ENCODE results near the gene NUDT4. TPM values are rescaled to one million over a fixed set of nuclear protein-coding genes. Genes with fewer than 3 reads are reported as not detected.

NUDT4 gene
- total and polyA plus RNA-seq, 2 donors (not counting 3 experiments of a cell fraction or from before 2014, with no cell fraction given): 76.0 to 161 TPM

DNA sequence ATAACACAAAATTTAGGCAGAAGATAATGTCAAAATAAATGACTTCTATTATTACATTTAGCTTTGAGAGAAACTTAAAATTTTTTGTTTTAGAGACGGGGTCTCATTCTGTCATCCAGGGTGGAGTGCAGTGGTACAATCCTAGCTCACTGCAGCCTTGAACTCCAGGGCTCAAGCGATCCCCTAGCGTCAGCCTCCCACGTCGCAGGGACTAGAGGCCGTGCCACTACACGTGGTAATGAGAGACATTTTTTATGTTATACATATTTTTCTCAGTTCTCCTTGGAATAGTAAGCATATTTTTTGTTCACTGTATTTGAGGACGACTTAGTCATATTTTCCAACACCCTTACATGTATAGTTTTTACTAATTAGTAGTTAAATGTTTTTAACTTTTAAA, 21.5 kb upstream of the NUDT4 start:
- H3K79me2 ChIP-seq (ENCODE audit: control insufficient read depth, insufficient read depth, low read length): no peaks in the 10 kb centered on the region

DNA sequence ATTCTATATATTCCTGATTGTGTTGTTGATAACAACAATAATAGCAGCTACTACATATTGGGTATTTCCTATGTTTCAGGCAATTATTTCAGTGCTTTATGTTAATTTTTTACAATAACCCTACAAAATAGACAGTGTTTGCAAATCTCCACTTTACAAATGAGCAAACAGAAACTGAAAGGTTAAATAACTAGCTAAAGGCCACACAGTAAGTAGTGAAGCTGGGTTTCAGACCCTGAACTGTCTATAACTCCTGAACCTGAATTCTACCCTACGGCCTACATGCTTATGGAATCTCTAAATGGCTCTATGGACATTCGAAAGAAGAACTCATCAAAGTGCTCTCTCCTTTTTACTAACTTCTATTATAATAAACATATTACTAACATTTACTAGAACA, 19.7 kb upstream of the NUDT4 start:
- no peak for DNase-seq (ENCODE audit: low read depth, low spot score)
- no peaks in the 10 kb centered on the region for H3K79me2 ChIP-seq (ENCODE audit: control insufficient read depth, insufficient read depth, low read length)
- peaks cover 2% of the 10 kb centered on the region for H3K4me1 ChIP-seq (ENCODE audit: control insufficient read depth, extremely low read depth, insufficient read depth, low read length)
- H4K20me1 ChIP-seq (replicated peaks; ENCODE audit: control insufficient read depth, extremely low read depth, insufficient read depth, low read length): no peaks in the 10 kb centered on the region
- intact Hi-C loops (cut with micrococcal nuclease) (no loop called here), dilution Hi-C loops (cut with MboI; ENCODE audit: extremely low pct_ligation_motif_present, low sequenced_read_pairs) (no loop called here)
- CTCF ChIA-PET: no interaction called here
- POLR2A ChIA-PET: no interaction called here
- H3K36me3 ChIP-seq (ENCODE audit: control insufficient read depth in 2 of 2, extremely low read depth in 1 of 2, insufficient read depth in 2 of 2, low read length in 2 of 2): no peaks in the 10 kb centered on the region
- no peak overlapping the region for H3K4me3 ChIP-seq (replicated peaks in 1 of 3; ENCODE audit: insufficient read depth in 1 of 3, low read depth in 1 of 3, low read length in 3 of 3)
- no peak for FAIRE-seq
- H3K9me1 ChIP-seq (replicated peaks; ENCODE audit: control insufficient read depth, extremely low read depth, insufficient read depth, low read length): no peaks in the 10 kb centered on the region
- H3K27me3 ChIP-seq (ENCODE audit: control insufficient read depth in 2 of 2, insufficient read depth in 2 of 2, low read length in 2 of 2): no peaks in the 10 kb centered on the region
- no peak overlapping the region for H2AFZ ChIP-seq (ENCODE audit: low read depth, low read length)
- no peak overlapping the region for H3K4me2 ChIP-seq (ENCODE audit: insufficient read depth, low read length)
- no TSS peak for BruUV-seq (replicated peaks)
- H3K9me3 ChIP-seq (replicated peaks; ENCODE audit: control insufficient read depth, insufficient read depth, low read length): no peaks in the 10 kb centered on the region
- TF ChIP-seq, protein P1, sequence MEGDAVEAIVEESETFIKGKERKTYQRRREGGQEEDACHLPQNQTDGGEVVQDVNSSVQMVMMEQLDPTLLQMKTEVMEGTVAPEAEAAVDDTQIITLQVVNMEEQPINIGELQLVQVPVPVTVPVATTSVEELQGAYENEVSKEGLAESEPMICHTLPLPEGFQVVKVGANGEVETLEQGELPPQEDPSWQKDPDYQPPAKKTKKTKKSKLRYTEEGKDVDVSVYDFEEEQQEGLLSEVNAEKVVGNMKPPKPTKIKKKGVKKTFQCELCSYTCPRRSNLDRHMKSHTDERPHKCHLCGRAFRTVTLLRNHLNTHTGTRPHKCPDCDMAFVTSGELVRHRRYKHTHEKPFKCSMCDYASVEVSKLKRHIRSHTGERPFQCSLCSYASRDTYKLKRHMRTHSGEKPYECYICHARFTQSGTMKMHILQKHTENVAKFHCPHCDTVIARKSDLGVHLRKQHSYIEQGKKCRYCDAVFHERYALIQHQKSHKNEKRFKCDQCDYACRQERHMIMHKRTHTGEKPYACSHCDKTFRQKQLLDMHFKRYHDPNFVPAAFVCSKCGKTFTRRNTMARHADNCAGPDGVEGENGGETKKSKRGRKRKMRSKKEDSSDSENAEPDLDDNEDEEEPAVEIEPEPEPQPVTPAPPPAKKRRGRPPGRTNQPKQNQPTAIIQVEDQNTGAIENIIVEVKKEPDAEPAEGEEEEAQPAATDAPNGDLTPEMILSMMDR (IDR thresholded peaks at IDR 0.05; ENCODE audit: extremely low read depth in 1 of 2, insufficient read depth in 1 of 2, low read depth in 1 of 2, low read length in 2 of 2): no peak
- TF ChIP-seq, protein P2, sequence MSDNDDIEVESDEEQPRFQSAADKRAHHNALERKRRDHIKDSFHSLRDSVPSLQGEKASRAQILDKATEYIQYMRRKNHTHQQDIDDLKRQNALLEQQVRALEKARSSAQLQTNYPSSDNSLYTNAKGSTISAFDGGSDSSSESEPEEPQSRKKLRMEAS (IDR thresholded peaks at IDR 0.05; ENCODE audit: insufficient read depth, insufficient read length): no peak
- no peak for TF ChIP-seq POLR2A (IDR thresholded peaks at IDR 0.05; ENCODE audit: low read depth, low read length)
- TF ChIP-seq FOS (IDR thresholded peaks at IDR 0.05; ENCODE audit: borderline replicate concordance, insufficient read depth, low read length): no peak
- no peak for TF ChIP-seq EZH2 (IDR thresholded peaks at IDR 0.05; ENCODE audit: borderline replicate concordance, low read depth, low read length, severe bottlenecking)
- no peak for TF ChIP-seq JUN (IDR thresholded peaks at IDR 0.05; ENCODE audit: borderline replicate concordance, insufficient read depth, insufficient read length, low read depth)
- TF ChIP-seq POLR2AphosphoS5 (IDR thresholded peaks at IDR 0.05; ENCODE audit: insufficient read depth, low read depth, low read length): no peak
- no peak for TF ChIP-seq GATA2 (IDR thresholded peaks at IDR 0.05; ENCODE audit: insufficient read depth, insufficient read length, low read depth, low read length)
- no peak for TF ChIP-seq MYC (IDR thresholded peaks at IDR 0.05; ENCODE audit: low read depth, low read length)
- no peak overlapping the region for H3K9ac ChIP-seq (replicated peaks; ENCODE audit: extremely low read depth, insufficient read depth, low read length)
- no peak overlapping the region for H3K27ac ChIP-seq (ENCODE audit: insufficient read depth, low read depth, low read length)

More for the DNA sequence above, 21.5 kb upstream of the NUDT4 start:
- no TSS peak for BruUV-seq (replicated peaks)
- Histone ChIP-seq H3K4me3 (replicated peaks in 1 of 3; ENCODE audit: insufficient read depth in 1 of 3, low read depth in 1 of 3, low read length in 3 of 3) (no peak overlapping the region), H2AFZ (ENCODE audit: low read depth, low read length) (no peak overlapping the region), H3K9ac (replicated peaks; ENCODE audit: extremely low read depth, insufficient read depth, low read length) (no peak overlapping the region), H3K27me3 (ENCODE audit: control insufficient read depth in 2 of 2, insufficient read depth in 2 of 2, low read length in 2 of 2) (no peaks in the 10 kb centered on the region), H3K27ac (ENCODE audit: insufficient read depth, low read depth, low read length) (no peak overlapping the region), H4K20me1 (replicated peaks; ENCODE audit: control insufficient read depth, extremely low read depth, insufficient read depth, low read length) (no peaks in the 10 kb centered on the region), H3K36me3 (ENCODE audit: control insufficient read depth in 2 of 2, extremely low read depth in 1 of 2, insufficient read depth in 2 of 2, low read length in 2 of 2) (no peaks in the 10 kb centered on the region), H3K9me1 (replicated peaks; ENCODE audit: control insufficient read depth, extremely low read depth, insufficient read depth, low read length) (no peaks in the 10 kb centered on the region), H3K4me2 (ENCODE audit: insufficient read depth, low read length) (no peak overlapping the region), H3K4me1 (ENCODE audit: control insufficient read depth, extremely low read depth, insufficient read depth, low read length) (peaks cover 2% of the 10 kb centered on the region), H3K9me3 (replicated peaks; ENCODE audit: control insufficient read depth, insufficient read depth, low read length) (no peaks in the 10 kb centered on the region)
- ChIA-PET POLR2A (no interaction called here), CTCF (no interaction called here)
- no peak for TF ChIP-seq POLR2A (IDR thresholded peaks at IDR 0.05; ENCODE audit: low read depth, low read length)
- intact Hi-C loops (cut with micrococcal nuclease) (no loop called here), dilution Hi-C loops (cut with MboI; ENCODE audit: extremely low pct_ligation_motif_present, low sequenced_read_pairs) (no loop called here)
- FAIRE-seq (no peak), DNase-seq (ENCODE audit: low read depth, low spot score) (no peak)
